ENCODE measurements around the gene ZGPAT. TPM values are rescaled to one million over a fixed set of nuclear protein-coding genes. Genes with fewer than 3 reads are reported as not detected.

ZGPAT gene
- total and polyA plus RNA-seq, 2 of the 4 experiments (the other 2 are of a cell fraction) = 13.4 to 20.2 TPM

DNA sequence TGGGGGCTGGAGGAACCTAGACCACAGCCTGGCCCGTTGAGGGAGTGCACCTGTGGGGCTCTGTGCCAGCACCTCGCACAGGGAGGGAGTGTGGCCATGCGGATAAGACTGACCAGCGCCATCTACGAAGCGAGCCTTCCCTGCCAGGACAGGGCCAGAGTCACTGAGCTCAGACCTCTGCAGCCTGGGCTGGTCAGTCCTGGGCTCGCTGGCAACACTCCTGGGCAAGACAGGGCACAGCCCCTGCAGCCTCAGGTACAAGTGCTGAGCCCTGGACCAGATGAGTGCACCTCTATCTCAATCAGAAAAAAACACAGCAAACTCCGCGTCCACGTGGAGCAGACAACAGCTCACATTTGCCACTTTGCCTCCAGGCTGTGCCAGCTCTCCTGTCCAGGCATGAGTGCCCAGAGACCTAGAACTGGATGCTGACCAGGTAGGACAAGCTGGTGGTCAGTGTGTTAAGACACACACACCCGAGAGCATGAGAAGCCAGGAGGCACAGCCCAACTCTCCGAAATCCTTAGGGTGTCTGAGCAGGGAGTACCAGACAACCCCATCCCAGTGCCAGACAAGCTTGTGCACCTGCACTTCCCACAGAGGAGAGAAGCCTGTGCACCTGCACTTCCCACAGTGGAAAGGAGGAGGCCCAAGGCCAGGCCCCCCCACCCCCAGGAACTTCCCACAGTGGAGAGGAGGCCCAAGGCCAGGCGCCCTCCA, 4.9 kb upstream of the ZGPAT start:
- in situ Hi-C loops (cut with MboI; ENCODE audit: low sequenced_read_pairs) = loop anchor here (10.0 kb wide), 1 partner anchor 162 kb away; the partner anchor contains the start of genes ABHD16B and TPD52L2
- no TSS peak for BruUV-seq (replicated peaks)
- no peak overlapping the region for H4K91ac ChIP-seq (ENCODE audit: insufficient read depth, low read depth, low read length)
- no peak overlapping the region for H3K14ac ChIP-seq (replicated peaks; ENCODE audit: low read depth, low read length)
- H3K56ac ChIP-seq (ENCODE audit: extremely low read depth, insufficient read depth, low read length) = no peak overlapping the region
- no peak overlapping the region for H3K18ac ChIP-seq (ENCODE audit: low read depth, low read length)
- H2BK15ac ChIP-seq (ENCODE audit: low read depth, low read length) = no peak overlapping the region
- DNase-seq (no peak), ATAC-seq (ENCODE audit: low read depth) (no peak)
- H3K9ac ChIP-seq (ENCODE audit: low read depth, low read length) = no peak overlapping the region
- H2BK20ac ChIP-seq (ENCODE audit: low read depth, low read length) = no peak overlapping the region
- CTCF ChIA-PET = no interaction called here
- H3K4me1 ChIP-seq (ENCODE audit: control insufficient read depth, insufficient read depth, low read length) = peaks cover 24% of the 10 kb centered on the region
- no peak overlapping the region for H3K27ac ChIP-seq (ENCODE audit: insufficient read depth, low read length)
- no peaks in the 10 kb centered on the region for H3K9me1 ChIP-seq (ENCODE audit: insufficient read depth, low read length)
- no peaks in the 10 kb centered on the region for H3K9me3 ChIP-seq (ENCODE audit: control insufficient read depth, insufficient read depth, low read length)
- H3K36me3 ChIP-seq (ENCODE audit: control insufficient read depth, insufficient read depth, low read length) = peaks cover 29% of the 10 kb centered on the region
- H3K23ac ChIP-seq (ENCODE audit: low read depth, low read length) = no peak overlapping the region
- POLR2A ChIA-PET (ENCODE audit: unreplicated experiment) = no interaction called here
- dilution Hi-C loops (cut with HindIII; ENCODE audit: low sequenced_read_pairs, unreplicated experiment) = no loop called here
- H2AK5ac ChIP-seq (ENCODE audit: low read depth, low read length) = no peak overlapping the region
- no peak overlapping the region; the same call in 1 of the 2 replicates for H3K4ac ChIP-seq (ENCODE audit: low read depth, low read length)
- peak overlapping the region; percentile 8 for H2AFZ ChIP-seq (replicated peaks; ENCODE audit: low read length, poor library complexity)
- H4K5ac ChIP-seq (ENCODE audit: low read depth, low read length) = no peak overlapping the region
- no peak overlapping the region for H4K8ac ChIP-seq (ENCODE audit: low read depth in 2 of 2, low read length in 2 of 2)
- no peak overlapping the region for H2BK120ac ChIP-seq (ENCODE audit: low read depth, low read length)
- H3K79me1 ChIP-seq (ENCODE audit: low read depth in 1 of 2, low read length in 2 of 2) = peaks cover 22 to 75% of the 10 kb centered on the region in 2 experiments
- no peaks in the 10 kb centered on the region for H3K27me3 ChIP-seq (ENCODE audit: control insufficient read depth, insufficient read depth, low read length)
- TF ChIP-seq MAZ (IDR thresholded peaks at IDR 0.05; ENCODE audit: borderline replicate concordance, low read depth, low read length) (no peak), CEBPB (IDR thresholded peaks at IDR 0.05; ENCODE audit: low read depth, low read length) (no peak), SMC3 (IDR thresholded peaks at IDR 0.05; ENCODE audit: low read depth, low read length) (no peak), MAFK (IDR thresholded peaks at IDR 0.05; ENCODE audit: low read depth, low read length) (no peak), NFE2L2 (IDR thresholded peaks at IDR 0.05; ENCODE audit: low read depth, low read length) (no peak), MXI1 (IDR thresholded peaks at IDR 0.05; ENCODE audit: borderline replicate concordance, low read depth, low read length) (no peak), BHLHE40 (IDR thresholded peaks at IDR 0.05; ENCODE audit: low read depth, low read length) (no peak), RCOR1 (IDR thresholded peaks at IDR 0.05; ENCODE audit: insufficient replicate concordance, low read length) (no peak), FOS (IDR thresholded peaks at IDR 0.05; ENCODE audit: low read depth, low read length) (no peak), RAD21 (IDR thresholded peaks at IDR 0.05; ENCODE audit: low read length) (no peak), POLR2A (IDR thresholded peaks at IDR 0.05; ENCODE audit: low read depth, low read length) (no peak), RFX5 (IDR thresholded peaks at IDR 0.05; ENCODE audit: low read depth, low read length) (no peak), CHD1 (IDR thresholded peaks at IDR 0.05; ENCODE audit: low read depth, low read length) (no peak)
- TF ChIP-seq, protein P1, sequence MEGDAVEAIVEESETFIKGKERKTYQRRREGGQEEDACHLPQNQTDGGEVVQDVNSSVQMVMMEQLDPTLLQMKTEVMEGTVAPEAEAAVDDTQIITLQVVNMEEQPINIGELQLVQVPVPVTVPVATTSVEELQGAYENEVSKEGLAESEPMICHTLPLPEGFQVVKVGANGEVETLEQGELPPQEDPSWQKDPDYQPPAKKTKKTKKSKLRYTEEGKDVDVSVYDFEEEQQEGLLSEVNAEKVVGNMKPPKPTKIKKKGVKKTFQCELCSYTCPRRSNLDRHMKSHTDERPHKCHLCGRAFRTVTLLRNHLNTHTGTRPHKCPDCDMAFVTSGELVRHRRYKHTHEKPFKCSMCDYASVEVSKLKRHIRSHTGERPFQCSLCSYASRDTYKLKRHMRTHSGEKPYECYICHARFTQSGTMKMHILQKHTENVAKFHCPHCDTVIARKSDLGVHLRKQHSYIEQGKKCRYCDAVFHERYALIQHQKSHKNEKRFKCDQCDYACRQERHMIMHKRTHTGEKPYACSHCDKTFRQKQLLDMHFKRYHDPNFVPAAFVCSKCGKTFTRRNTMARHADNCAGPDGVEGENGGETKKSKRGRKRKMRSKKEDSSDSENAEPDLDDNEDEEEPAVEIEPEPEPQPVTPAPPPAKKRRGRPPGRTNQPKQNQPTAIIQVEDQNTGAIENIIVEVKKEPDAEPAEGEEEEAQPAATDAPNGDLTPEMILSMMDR (conservative IDR thresholded peaks at IDR 0.05; ENCODE audit: low read depth, low read length) = no peak
- TF ChIP-seq, protein P2, sequence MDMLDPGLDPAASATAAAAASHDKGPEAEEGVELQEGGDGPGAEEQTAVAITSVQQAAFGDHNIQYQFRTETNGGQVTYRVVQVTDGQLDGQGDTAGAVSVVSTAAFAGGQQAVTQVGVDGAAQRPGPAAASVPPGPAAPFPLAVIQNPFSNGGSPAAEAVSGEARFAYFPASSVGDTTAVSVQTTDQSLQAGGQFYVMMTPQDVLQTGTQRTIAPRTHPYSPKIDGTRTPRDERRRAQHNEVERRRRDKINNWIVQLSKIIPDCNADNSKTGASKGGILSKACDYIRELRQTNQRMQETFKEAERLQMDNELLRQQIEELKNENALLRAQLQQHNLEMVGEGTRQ (IDR thresholded peaks at IDR 0.05; ENCODE audit: low read depth, low read length) = no peak
- TF ChIP-seq, protein P3, sequence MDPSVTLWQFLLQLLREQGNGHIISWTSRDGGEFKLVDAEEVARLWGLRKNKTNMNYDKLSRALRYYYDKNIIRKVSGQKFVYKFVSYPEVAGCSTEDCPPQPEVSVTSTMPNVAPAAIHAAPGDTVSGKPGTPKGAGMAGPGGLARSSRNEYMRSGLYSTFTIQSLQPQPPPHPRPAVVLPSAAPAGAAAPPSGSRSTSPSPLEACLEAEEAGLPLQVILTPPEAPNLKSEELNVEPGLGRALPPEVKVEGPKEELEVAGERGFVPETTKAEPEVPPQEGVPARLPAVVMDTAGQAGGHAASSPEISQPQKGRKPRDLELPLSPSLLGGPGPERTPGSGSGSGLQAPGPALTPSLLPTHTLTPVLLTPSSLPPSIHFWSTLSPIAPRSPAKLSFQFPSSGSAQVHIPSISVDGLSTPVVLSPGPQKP (IDR thresholded peaks at IDR 0.05; ENCODE audit: borderline replicate concordance, low read depth, low read length) = no peak
- no peaks in the 10 kb centered on the region for H4K20me1 ChIP-seq (ENCODE audit: insufficient read depth, low read length)
- no peak overlapping the region for H3K4me3 ChIP-seq (ENCODE audit: insufficient read depth, low read depth, low read length)
- no peak overlapping the region for H2AK9ac ChIP-seq (replicated peaks; ENCODE audit: low read depth, low read length, poor library complexity)
- H2BK5ac ChIP-seq (ENCODE audit: low read depth, low read length, poor library complexity, severe bottlenecking) = no peak overlapping the region
- no peak overlapping the region for H3K4me2 ChIP-seq (ENCODE audit: low read depth, low read length)
- intact Hi-C loops (cut with micrococcal nuclease) = no loop called here
- 87% methylated on average over 8 of the region's 13 CpGs; no CpG with 5 or more reads in 1 of the 2 experiments for WGBS, 2 experiments (ENCODE audit: extremely low coverage in 2 of 2, insufficient read length in 1 of 2)

Measured in IMR-90 (cell line).